ENCODE results near the gene TMEM79.
A peak's percentile ranks its signal among the peaks of the same experiment; 100 is the strongest.

Gene TMEM79, protein sequence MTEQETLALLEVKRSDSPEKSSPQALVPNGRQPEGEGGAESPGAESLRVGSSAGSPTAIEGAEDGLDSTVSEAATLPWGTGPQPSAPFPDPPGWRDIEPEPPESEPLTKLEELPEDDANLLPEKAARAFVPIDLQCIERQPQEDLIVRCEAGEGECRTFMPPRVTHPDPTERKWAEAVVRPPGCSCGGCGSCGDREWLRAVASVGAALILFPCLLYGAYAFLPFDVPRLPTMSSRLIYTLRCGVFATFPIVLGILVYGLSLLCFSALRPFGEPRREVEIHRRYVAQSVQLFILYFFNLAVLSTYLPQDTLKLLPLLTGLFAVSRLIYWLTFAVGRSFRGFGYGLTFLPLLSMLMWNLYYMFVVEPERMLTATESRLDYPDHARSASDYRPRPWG

DNA sequence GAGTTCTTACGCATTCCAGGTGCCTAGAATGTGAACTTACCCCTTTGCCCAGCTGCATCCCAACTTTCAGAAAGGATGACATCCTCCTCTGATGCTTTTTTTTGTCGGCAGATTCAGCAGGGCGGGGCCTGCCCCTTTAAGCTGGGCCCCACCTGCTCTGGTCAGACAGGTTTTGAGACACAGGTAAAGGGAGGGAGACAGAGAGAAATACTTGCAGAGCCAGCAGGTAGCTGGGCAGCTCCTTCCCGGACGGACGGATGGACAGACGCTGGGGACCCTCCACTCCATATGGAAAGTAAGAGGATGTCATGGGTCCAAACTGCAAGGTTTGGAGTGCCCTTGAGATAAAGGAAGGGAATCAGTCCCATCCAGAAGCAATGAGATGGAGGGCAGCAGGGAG lies at the start of gene TMEM79:
Gene TMEM79 (plus strand): TSS at position 214 of the 400 bp plus-strand sequence. CDS start 902 bp downstream, outside the sequence.
- DNase-seq, result no peak

DNA sequence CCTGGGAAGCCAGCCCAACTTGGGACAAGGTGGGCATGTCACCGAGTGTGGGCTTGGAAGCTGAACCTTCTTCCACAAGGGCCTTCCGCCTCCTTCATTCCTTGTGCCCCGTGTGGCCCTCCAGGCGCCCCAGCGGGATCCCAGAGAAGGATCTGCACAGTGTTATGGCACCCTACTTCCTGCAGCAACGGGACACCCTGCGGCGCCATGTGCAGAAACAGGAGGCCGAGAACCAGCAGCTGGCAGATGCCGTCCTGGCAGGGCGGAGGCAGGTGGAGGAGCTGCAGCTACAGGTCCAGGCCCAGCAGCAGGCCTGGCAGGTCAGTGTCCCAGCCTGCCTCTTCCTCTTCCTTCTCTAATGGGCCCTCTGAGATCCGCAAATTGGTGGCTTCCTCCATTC lies 48.0 kb upstream of the TMEM79 start:
- no peak for DNase-seq

DNA sequence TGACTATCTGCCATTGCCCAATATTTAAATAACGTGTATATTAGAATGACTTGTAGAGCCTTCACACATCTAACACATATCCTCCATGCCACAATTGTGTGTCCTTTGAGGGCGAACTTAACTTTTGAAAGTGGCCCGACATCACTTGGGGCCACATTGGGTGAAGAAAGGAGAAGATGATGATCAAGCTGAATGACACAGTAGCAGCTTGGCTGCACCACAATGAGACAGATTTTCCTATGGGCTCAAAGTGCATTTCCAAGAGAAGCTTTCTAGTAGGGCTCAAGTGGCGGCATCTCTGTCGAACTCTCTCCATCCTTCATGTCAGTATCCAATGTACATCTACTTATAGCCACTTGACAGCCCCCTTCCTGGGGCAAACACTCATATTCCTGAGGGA lies 45.9 kb upstream of the TMEM79 start:
- DNase-seq, result no peak

DNA sequence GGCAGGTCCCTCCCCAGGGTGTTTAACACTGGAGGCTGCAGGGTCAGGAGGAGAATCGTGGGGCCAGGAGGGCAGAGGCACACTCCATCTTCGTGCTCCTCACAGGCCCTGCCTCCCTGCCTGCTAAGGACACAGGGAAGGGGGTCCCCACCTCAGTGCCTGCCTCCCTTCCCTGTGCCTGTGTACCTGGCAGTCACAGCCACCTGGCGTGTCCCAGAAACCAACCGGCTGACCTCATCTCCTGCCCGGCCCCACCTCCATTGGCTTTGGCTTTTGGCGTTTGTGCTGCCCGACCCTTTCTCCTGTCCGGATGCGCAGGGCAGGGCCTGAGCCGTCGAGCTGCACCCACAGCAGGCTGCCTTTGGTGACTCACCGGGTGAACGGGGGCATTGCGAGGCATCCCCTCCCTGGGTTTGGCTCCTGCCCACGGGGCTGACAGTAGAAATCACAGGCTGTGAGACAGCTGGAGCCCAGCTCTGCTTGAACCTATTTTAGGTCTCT lies 42.8 kb upstream of the TMEM79 start:
- no peak for DNase-seq

DNA sequence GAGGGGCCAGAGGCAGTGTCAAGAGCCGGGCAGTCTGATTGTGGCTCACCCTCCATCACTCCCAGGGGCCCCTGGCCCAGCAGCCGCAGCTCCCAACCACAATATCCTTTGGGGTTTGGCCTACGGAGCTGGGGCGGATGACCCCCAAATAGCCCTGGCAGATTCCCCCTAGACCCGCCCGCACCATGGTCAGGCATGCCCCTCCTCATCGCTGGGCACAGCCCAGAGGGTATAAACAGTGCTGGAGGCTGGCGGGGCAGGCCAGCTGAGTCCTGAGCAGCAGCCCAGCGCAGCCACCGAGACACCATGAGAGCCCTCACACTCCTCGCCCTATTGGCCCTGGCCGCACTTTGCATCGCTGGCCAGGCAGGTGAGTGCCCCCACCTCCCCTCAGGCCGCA lies 42.2 kb upstream of the TMEM79 start, which contains the start of gene BGLAP:
Gene BGLAP (plus strand): TSS at position 259 of the 400 bp plus-strand sequence. CDS start 48 bp downstream, at position 307.
- DNase-seq, result no peak

DNA sequence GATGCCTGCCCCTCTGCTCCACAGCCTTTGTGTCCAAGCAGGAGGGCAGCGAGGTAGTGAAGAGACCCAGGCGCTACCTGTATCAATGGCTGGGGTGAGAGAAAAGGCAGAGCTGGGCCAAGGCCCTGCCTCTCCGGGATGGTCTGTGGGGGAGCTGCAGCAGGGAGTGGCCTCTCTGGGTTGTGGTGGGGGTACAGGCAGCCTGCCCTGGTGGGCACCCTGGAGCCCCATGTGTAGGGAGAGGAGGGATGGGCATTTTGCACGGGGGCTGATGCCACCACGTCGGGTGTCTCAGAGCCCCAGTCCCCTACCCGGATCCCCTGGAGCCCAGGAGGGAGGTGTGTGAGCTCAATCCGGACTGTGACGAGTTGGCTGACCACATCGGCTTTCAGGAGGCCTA lies 41.4 kb upstream of the TMEM79 start:
- DNase-seq, result no peak

DNA sequence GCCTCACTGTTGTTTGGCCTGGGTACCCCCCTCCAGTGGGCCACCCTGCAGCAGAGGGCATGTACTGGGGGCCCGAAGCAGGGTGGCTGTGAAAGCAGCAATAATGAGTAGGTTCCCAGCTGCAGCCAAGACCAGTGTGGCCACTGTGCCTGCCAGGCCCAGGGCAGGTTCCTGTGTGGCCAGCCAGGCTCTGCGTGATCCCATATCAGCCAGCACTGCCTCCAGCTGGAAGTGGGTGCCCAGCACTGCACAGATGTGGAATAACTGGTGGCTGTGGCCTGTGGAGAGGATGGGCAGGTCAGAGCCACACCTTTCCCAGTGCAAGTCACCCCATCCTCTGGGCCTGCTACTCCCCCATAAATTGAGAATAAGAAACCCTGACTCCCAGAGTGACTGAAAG lies 40.0 kb upstream of the TMEM79 start:
- DNase-seq, result no peak

DNA sequence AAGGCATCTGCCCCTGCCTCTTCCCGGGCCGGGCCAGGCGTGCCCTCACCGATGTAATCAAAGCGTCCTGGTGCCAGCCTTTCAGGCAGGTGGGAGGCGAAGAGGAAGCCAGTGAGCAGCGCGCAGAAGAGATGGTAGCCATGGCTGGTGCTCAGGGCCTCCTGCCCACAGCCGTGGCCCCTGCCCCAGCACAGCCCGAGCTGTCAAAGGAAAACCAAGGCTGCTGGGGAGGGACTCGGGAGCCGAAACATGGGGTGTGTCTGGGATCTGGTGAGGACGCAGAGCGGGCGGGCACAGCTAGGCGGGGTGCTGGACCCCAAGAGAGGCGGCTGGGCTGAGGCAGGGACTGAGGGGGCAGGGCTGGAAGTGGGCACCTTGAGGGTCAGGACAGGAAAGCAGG lies 39.4 kb upstream of the TMEM79 start:
- no peak for DNase-seq

DNA sequence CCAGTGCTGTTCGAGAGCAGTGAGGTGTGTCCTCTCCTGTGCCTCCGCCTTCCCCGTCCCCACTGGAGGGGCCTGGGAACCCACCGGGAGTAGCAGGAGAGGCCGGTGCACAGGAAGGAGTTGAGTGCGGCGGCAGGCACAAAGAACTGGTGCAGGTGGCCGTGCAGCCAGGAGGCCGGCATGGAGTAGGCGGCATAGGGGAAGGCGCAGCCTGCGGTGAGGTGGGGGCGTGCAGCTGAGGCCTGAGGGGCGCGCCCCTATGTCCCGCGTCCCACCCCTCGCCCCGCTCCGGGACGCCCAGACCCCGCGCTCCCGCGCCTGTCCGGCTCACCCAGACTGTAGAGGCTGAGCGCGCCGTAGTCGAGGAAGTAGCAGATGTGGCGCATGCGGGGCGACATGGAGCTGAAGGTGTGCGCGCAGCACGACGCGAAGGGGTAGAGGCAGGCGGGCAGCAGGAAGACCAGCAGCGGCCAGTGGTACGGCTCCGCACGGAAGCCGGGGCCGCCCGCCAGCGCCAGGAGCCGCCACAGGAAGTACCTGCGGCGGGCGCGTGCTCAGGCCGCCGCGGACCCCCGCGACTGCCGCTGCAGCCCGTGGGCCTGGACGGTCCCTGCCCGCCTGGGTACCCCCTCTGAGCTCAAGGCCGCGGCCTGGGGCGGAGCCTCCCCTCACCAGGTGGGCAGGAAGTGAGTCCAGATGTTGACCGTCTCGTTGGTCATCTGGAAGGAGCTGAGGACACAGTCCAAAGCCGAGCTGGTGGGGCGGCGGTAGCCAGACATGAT lies 38.5 kb upstream of the TMEM79 start:
- DNase-seq, result peak in 1 of 2 experiments; percentile 19

DNA sequence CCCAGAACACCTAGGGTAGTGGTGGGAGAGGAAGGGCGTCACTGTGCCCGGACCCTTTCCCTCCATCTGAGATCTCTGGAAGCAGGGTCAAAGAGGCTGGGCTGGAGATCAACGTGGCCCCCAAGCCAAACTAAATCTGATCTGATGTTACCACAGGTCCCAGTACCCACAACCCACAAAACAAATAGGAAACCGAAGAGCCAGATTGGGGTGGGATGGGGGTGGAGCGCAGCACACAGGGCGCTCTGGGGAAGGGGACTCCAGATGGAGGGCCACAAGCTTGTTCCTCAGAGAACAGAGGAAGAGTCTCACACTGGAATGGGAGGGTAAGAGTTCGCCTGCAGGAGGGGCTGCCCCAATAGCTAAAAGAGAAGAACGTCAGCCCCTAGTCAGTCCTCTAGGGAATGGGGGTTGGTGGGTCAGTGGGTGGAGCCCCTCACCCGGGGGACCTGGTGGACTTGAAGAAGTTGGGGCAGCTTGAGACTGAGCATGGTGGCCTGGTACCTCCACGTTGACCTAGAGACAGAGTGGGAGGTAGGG lies 37.8 kb upstream of the TMEM79 start:
- DNase-seq, result no peak

DNA sequence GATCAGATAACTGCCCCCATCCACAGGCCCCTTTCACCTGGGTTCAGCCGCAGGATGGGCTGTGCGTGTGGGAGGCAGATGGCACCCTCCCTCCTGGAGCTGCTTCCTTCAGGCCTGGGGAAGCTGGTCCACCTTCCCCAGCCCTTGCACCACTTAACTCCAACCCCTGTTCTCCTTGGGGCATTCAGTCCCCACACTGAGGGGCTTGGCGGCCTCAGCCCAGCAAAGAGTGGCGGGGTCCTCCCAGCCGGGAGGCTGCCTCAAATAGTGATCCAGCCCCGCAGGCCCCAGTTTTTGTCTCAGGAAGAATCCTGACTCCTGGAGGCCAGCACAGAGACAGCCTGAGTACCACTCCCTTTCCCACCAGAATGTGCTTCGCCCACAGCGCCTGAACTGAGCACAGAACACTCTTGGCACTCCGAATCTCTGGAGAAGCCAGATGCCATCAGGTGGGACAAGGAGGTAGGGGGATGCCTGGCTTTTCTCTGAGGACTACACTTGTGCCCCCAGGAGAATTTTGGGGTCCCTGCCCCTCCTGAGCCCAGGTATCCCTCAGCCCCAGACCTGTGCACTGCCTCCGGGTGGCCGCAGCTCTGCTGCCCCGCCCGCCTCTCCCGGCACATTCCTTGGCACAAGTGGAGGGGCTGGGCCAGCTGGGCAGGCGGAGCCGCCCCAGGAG lies 37.2 kb upstream of the TMEM79 start:
- DNase-seq, result no peak

DNA sequence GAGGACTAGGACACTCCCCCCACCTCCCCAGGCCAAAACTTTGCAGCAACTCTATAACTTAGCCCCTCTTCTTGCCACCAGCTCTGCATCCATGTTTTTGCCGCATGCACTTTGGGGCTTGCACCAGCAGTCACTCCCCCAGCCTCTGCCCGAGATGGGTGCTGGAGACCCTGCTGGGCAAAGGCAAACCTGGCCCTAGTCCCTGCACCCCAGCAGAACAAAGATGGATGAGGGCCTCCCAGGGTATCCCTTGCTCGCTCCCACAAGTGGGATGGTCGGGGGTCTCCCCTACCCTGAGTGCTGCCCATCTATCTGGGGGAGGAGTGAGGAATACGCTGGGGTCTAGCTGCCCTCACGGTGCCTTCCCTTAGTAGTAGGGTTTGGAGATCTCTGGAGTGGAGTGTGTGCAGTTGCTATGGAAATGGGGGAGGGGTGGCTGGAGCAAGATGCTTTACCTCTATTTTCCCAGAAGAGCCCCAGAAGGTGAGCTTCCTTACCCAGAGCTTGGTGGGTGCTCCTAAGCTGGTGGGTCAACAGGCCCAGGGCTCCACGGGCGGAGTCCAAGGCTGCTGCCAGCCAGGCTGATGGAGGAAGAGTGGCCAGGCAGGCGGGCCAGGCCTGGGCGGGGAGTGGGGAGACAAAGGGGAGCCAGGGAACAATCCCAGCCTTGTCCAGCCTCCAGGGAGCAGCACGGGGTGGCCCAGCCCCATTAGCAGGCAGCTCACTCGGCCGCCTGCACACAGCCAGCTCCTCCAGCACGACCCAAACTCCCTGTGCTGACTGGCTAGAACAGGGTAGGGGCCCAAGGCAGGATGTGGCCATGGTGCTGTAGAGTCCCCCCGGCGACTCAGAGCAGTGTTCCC lies 36.4 kb upstream of the TMEM79 start, which contains the start of gene PAQR6:
Gene PAQR6 (minus strand): TSS at position 597 of the 863 bp plus-strand sequence. CDS start 1,325 bp downstream, outside the sequence.
- no peak for DNase-seq

DNA sequence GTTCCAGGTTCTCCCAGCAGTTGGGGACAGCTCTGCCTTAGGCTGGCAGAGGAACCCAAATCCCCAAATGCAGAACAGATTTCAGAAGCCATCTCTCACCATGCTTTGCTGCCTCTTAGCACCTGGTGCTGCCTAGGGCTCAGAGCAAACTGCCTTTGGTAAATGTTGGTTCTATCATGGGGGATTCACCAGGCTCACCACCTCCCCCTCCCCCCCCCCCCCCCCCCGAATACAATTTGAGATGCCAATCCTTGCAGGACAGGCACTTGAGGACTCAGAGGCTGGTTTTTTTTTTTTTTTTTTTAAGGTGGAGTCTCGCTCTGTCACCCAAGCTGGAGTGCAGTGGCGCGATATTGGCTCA lies 35.8 kb upstream of the TMEM79 start:
- no peak for DNase-seq

DNA sequence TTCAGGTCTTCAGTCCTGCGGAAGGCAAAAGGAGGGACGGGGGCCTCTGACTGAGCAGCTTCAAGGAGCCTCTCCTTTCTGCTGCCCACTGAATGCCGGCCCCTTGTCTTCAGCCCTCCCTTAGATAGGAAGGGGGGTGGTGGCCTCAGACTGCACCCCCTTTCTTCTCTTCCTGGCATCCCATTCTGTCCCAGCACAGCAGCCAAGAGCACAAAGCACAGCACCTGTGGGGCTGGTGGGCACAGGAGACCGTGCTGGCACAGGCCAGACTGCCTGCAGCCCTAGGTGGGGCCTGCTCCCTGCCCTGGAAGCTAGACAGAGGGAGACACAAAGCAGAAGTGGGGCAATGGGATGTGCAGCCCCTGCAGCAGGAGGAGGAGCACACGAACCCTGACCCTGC lies 34.5 kb upstream of the TMEM79 start:
- DNase-seq, result no peak

DNA sequence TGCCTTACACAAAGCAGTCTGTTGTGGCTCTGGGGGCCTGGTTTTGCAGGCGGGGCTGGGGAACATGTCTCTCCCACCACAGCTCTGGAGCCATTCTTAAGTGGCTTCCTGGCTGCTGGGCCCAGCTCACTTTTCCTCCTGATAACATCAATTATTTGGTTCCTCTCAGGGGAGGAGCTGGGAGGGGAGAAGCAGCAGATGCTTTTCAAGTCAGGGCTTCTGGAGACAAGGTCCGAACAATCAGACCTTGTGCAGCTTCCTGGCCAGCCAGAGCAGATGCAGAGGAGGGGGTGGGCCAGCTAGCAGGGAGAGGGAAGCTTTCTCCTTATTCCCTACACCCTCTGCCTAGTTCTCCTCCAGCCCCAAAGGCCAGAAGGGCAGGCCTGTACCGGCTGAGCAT lies 32.6 kb upstream of the TMEM79 start:
- DNase-seq, result no peak

DNA sequence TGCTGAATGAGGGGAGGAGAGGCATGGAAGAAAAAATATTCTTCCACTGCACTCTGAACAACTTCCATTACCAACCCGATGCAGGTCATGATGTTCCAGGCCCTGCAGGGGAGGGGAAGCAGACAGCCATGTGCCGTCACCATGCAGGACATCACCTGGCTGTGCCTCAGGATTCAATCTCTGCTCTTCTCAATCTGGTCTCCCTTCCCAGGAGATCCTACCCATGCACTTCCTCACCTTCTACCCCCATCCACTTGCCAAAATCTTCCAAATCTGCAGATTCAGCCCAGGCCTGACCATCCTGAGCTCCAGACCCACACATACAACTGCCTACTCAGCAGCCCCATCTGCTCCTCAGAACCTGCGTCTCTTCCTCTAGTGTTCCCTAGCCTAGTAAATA lies 30.5 kb upstream of the TMEM79 start:
- DNase-seq, result no peak

DNA sequence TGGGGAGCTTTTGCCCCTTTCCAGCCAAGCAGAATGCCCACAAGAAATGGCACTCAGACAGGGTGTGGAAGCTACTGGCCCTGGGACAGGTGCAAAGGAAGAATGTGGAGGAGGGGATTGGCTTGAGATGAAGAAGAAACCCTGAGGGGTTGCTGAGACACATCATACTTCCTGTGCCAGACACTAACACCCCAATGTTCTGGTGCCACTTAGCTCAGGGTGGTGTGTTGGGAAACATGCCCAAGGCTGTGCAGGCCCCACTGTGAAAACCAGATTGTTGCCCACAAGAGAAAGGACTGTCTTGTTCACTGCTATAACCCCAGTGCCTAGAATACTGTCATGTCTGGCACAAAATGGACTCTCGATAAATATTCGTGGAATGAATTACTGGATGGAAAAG lies 26.4 kb upstream of the TMEM79 start:
- no peak for DNase-seq

DNA sequence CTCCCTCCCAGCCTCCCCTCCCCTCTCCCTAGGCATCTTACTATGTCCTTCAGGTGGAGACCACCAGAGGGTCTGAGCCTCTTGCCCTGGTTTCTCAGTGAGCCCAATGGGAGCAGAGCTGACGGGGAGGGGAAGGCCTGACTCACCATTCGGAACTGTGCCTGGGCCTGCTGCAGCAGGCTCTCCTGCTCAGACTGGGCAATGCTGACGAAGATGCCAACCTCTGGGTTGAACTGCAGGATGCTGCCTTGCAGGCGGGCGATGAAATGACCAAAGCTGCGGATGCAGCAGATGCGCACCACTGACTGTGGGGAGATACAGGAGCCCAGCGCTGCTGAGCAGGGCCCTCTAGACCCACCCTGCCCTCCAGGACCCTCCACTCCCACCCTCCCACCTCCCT lies 25.3 kb upstream of the TMEM79 start:
- no peak for DNase-seq

DNA sequence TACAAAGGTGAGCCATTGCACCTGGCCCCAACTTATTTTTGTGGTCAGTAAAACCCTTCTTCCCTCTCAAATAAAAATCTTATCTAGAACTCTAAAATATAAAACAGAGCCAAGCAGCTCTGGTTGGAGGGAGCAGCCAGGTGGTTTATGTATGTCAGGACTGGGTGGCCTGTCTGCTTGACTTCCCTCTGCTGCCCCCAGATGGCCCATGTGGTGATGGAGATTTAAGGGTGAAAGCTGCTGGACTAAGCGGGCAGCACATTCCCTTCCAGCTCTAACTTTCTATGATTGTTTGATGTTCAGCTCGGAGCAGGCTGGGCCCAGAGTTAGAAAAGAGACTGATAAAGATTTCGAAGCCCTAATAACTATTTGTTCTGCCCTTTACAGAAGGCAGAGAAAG lies 24.3 kb upstream of the TMEM79 start:
- no peak for DNase-seq

DNA sequence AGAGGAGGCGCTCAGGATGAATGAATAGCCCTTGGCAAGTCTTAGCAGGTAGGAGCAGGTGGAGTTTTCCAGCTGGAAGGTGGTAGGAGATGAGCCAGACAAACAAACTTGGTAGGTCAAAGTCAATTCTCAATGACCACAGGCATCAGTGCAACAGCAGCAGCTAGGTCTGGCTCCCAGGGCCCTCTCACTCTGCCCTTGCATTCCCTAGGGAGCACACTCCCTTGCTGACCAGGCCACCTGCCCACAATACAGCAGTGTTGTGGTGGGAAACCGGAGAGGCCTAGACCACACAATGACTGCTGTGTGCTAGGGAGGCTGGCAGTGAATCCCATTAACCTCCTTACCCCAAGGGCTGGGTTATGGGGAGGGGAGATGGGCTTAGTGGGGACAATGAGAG lies 23.2 kb upstream of the TMEM79 start:
- no peak for DNase-seq

DNA sequence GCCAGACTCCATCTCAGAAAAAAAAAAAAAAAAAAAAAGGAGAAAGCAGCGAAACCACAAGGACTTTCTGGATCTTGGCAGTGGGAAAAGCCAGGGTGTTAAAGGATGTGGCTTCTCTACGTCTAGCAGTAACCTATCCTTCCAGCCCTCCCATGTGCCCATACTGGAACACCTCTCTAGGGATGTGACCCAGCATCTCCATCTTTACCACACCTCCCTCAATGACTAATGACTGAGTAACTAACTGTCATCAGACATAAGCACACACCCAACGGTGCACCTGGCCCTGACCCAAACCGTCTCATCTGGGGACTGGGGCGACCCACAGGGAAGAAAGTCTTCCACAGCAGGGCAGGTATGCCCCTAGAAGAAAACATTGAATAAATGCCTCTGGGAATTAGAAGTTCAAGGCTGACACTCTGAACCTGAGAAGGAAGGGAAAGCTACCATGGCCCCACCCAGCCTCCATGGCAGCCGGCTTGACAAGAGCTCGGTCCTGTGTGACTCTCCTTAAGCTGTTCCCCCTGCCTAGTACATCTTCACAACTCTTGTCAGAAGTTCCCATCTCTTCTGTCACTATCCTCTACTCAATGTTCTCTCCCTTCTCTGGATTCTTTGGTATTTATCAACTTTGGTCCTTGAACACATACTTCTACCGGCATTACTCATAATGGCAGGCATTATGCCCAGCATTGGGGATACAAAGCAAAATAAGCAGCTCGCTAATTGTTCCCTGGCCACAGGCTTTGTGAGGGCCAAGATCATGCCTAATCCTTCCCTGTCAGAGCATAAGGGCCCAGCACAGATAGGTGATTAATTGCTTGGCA lies 21.5 kb upstream of the TMEM79 start:
- no peak for DNase-seq
